GM19467 (cell line): ENCODE results near the gene TMA16.

Source experiments
- ATAC-seq: cut with Tn5 transposase; IDR thresholded peaks from one replicate; pipeline ENCODE4 v1.9.1; 2021; ENCODE audit warnings: mild to moderate bottlenecking, moderate library complexity; ENCODE audit not compliant: unreplicated experiment

The TMA16 gene

DNA sequence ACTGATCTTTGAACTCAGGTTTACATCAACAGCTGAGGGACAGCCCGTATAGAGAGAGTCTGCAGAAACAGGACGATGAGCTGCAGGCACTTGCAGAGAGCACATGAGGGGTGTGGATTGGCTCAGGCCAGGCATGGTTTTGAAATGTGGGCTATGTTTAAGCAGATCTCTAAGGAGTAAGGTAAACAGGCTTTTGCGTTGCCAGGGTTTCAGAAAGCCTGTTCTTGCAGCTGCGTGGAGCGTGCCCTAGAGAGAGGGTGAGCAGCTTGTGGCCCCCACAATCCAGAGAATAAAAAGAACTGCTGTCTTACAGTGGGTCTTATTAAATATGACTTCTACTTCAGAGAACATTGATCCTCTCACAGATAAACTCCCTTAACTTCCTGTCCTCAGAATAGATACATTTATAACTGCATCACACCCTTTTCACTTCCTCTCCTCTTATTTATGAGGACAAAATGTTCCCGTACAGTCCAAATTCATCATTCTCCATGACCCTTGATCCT is 64.1 kb downstream of the TMA16 start:
- ATAC-seq = no peak

DNA sequence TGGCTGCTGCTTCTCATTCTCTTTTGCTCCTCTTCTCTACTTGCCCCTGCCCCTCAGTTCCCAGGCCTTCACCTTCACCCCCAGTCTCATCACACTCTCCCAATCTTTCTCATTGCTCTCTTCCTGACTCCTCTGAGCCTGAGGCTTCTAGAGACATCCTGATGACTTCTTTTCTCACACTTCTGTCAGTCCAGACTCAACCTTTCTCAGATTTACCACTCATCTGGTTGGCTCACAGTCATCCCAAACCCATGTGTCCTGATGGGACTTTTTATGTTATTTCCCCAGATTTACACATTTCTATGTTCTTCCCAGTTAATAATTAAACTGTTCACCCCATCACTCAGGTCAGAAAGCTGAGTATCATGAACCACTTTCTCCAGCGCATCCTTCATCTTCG is 68.0 kb downstream of the TMA16 start:
- ATAC-seq = no peak

DNA sequence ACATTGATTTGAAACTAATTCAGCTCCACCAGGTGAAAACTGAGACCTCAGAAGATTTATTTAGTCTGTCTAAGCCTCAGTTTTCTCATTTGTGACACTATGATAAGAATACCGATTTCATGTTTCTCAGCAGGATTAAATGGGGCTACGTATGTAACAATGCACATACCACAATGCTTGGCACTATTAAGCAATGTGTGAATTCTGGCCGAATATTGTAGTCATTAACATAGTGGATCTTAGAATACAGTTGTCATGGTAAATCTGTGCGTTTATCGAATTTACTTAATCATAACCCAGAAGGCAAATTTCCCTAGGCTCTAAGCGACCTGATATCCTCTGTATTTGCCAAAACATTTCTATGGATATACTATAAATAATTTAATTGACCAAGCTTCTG is 69.1 kb downstream of the TMA16 start:
- ATAC-seq = no peak

DNA sequence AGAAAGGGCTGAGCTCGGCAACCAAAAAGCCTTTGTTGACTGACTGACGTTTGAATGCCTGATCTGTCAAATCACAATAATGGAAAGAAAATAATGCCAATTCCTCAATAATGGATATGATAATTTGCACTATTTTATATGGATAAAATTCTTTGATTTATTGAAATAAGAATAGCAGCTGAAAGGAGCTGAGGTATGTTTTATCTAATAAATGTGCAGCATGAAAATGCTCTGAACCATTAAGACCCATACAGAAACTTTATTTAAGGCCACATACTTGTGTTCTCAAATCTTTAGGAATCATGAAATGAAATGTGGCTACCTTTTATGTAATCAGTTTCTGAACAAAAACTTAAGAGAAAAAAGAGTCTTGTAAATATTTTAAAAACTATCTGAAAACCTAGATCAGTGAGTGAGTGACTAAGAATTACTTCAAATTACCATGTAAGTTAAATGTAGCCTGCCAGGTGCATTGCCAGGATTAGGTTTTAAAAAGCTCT is 69.8 kb downstream of the TMA16 start:
- no peak for ATAC-seq

DNA sequence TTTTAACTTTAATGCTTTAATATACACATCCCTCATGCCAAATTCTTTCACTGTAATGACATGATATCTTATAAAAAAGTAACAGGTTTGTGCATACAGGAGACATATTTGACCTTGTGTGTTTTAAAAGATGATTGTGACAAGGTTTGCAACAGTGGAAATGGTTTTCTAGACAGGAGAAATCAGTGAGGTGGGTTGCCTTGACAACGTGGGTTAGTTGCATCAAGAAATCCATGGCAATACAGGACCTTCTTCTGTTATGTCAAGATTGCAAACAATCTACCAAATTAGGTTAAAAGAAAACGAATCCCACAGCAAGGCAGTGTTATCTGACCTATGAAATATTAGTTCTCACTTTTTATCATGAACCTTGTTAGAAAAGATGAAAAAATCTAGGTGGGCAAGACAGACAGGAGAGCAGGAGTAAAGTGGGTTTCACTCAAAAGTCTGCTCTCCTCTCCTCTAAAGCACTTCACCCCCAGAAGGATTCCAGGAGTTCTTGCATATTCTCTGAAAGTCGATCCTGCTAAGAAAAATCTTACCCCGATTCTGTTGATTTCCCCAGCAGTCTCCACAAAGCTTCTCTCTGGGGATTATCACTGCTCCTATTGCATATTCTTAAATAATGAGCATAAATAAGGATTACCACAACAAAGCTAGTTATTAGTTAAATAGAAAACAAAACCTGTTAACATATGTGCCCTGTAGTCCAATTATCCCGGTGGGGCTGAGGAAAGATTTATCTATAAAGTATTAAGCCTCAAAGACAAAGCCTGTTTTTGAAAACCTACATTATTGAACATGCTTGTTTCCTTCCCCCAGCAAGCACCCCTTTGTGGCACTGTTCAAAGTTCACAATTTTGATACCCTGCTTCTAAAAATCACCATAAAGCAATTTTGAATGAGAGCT is 71.0 kb downstream of the TMA16 start:
- no peak for ATAC-seq

DNA sequence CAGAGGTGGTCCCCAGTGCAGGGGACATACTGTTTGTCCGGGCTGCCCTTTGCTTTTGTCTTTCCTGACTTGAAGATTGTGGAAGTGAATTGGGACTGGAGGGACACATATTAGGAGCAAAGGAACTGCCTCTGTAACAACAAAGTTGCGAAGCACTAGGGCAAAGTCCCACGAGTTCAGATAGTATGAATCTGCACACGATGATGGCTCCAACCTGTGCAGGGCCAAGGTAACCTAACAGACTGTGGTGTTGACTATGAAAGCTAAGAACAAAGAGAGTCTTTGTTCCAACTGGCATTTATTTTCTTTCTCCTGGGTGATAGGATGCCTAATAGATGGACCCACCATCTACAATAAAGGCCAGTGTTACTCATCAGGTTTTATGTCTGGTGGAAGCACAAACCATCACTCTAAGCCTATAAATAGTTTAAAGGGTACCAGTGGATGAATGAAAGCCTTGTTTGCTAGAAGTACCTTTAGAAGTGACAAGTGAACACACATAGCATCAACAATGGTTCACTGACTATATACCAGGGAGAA is 71.8 kb downstream of the TMA16 start:
- ATAC-seq = no peak

DNA sequence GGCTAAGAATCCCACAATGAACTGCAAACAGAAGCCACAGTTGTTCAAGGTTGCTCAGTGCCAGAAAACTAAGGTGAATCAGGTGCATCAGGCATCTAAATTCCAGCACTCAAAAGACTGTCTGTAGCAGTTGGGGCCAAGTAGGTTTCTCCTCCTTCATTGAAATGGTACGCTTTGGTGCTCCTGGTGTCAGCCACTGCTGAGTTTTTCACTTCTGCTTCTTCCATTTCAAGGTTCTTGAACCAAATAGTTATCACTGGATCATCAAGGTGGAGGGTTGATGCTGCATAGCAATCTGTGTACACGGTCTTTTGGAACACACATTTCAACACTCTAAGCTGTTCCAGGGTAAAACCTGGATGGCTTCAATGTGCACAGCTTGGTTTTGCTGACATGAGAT is 74.4 kb downstream of the TMA16 start:
- ATAC-seq = peak; percentile 93
